ENCODE data around the gene DNLZ.

DNA sequence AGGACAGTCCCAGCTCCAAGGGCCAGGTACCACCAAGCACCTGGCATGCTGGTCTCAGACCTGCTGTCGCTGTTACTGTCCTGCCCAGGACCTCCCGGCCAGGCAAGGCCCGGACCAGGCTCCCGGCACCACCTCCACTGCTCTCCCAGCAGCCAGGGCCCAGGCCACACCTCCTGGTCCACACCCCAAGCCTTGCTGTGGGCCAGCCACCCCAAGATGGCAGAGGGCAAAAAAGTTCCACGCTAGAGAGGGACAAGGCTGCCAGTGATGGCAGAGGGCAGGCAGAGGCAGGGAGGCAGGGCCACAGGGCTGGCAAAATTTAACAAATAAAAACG lies 1.1 kb downstream of the DNLZ start:
- TF ChIP-seq CTCF (IDR thresholded peaks at IDR 0.05 in 4 of 5, conservative IDR thresholded peaks at IDR 0.05 in 1 of 5) (no peak), POLR2A (IDR thresholded peaks at IDR 0.05) (no peak)
